Activated naive CD8-positive, alpha-beta T cell treated with anti-CD3 and anti-CD28 coated beads for 36 hours (primary cell): ENCODE data around the gene POGK. TPM values are rescaled to one million over a fixed set of nuclear protein-coding genes. Genes with fewer than 3 reads are reported as not detected.
"Not testable (repeated sequence)": the region's sequence is repeated elsewhere in the genome, so short reads cannot be mapped to it uniquely, and the experiment has no call there.

Experiments
- DNase-seq: peaks from one replicate; pipeline ENCODE4 v3.0.0; 2021
- H3K27ac Mint-ChIP-seq: one replicate; pipeline ENCODE4 v1.8.0; 2022; ENCODE audit warnings: mild to moderate bottlenecking, moderate library complexity, mixed read lengths
- H3K27me3 Mint-ChIP-seq: one replicate; pipeline ENCODE4 v1.8.0; 2022; ENCODE audit warnings: mild to moderate bottlenecking, mixed read lengths
- H3K36me3 Mint-ChIP-seq: one replicate; pipeline ENCODE4 v1.8.0; 2021; ENCODE audit warnings: mild to moderate bottlenecking, mixed read lengths
- H3K4me1 Mint-ChIP-seq: one replicate; pipeline ENCODE4 v1.8.0; 2021; ENCODE audit warnings: mixed read lengths
- H3K4me3 Mint-ChIP-seq: one replicate; pipeline ENCODE4 v1.8.0; 2022; ENCODE audit warnings: mild to moderate bottlenecking, moderate library complexity, mixed read lengths
- H3K9me3 Mint-ChIP-seq: one replicate; pipeline ENCODE4 v1.8.0; 2022; ENCODE audit warnings: mixed read lengths
- total RNA-seq, 2 experiments: library from RNA; stranded (reverse); gene quantifications; one replicate each; pipeline ENCODE4 v1.2.3, GENCODE V29; 2021

Gene POGK, protein sequence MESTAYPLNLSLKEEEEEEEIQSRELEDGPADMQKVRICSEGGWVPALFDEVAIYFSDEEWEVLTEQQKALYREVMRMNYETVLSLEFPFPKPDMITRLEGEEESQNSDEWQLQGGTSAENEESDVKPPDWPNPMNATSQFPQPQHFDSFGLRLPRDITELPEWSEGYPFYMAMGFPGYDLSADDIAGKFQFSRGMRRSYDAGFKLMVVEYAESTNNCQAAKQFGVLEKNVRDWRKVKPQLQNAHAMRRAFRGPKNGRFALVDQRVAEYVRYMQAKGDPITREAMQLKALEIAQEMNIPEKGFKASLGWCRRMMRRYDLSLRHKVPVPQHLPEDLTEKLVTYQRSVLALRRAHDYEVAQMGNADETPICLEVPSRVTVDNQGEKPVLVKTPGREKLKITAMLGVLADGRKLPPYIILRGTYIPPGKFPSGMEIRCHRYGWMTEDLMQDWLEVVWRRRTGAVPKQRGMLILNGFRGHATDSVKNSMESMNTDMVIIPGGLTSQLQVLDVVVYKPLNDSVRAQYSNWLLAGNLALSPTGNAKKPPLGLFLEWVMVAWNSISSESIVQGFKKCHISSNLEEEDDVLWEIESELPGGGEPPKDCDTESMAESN
- total RNA-seq: 10 to 100 TPM; 52.3 to 53.3 TPM

DNA sequence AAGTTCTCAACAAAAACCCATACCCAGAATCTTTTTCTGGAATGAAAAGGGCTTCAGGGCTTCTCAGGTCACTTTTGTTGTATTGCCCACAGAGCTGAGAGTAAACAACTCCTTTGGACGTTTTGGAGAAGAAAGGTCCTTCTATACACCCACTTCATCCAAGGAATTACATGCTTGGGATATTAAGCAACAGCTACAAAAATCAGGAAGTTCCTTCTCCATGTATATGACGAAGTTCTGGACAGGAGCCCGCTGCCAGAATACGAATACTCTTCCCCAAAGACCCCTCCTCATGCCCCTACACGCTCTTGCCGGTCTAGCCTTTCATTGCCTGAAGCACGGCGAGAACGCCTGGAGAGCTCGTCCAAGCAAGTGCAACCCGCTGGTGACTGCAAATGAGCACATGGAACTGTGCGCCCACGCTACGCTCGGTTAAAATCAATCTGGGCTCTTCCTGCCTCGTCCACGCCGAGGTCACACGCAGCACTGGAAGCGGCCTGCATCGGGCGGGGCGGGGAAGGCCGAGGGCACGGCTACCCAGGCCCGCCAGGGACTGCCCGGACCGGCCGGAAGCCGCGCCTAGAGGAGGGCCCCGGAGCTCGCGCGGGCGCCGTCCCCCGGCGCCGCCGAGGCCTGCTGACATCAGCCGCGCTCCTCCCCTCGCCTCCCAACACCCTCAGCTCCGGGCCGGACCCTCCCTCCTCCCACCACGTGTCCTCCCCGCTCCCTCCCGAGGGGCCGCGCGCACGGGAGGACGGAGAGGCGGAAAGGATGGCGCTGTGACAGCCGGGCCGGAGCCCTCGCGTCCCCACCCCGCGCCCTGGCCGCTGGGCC, at the start of gene POGK:
Gene POGK, plus strand, starts transcription at position 710 of the 834 bp plus-strand sequence. CDS start 1,482 bp downstream, outside the sequence.
- Mint-ChIP-seq H3K4me3 (peak within 1 kb of the TSS; percentile 95), H3K36me3 (peaks cover 22% of the 10 kb centered on the region), H3K4me1 (peaks cover 40% of the 10 kb centered on the region), H3K9me3 (no peaks in the 10 kb centered on the region), H3K27ac (peak within 1 kb of the TSS; percentile 98), H3K27me3 (no peaks in the 10 kb centered on the region)
- peak; percentile 91 for DNase-seq

DNA sequence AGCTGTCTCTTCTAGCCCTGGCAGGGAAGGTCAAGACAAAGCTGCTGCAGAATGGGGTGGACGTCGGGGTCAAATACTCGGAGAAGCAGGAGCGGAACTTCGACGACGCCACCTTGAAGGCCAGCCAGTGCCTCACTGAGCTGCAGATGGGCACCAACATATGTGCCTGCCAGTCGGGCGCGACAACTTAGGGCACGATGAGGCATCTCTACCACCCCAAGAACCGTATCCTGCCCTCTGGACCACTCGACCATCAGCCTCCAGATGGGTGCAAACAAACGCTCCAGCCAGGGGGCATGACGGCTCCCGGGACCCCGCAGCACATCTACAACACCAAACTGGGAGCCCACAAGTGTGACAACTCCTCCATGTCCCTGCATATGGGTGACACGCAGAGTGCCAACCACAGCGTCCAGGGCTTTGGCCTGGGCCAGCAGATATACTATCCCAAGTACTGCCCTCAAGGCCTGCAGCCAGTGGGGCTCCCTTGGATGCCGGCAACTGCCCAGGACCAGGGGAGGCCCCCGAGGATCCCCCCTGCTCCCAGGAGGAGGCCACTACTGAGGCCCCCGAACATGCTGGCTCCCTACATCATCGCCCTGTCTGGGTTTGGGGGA, 42.5 kb upstream of the POGK start:
- H3K36me3 Mint-ChIP-seq: no peaks in the 10 kb centered on the region
- peaks cover 28% of the 10 kb centered on the region for H3K27me3 Mint-ChIP-seq
- no peak overlapping the region for H3K4me3 Mint-ChIP-seq
- H3K27ac Mint-ChIP-seq: no peak overlapping the region
- no peaks in the 10 kb centered on the region for H3K4me1 Mint-ChIP-seq
- DNase-seq: no peak
- no peaks in the 10 kb centered on the region for H3K9me3 Mint-ChIP-seq

DNA sequence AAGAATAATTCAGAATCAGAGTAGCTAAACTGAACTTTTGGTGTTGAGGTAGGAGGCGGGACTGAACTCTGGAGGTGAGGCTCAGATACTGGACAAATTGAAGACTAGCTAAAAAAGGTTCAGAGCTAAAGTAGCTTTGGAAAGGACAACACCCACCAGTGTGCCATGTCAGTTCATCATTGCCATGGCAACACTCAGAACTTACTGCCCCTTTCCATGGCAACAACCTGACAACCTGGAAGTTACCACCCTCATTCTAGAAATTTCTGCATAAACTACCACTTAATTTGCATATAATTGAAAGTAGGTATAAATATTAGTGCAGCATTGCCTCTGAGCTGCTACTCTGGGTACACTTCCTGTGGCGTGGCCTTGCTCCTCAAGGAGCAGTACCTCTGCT, 30.3 kb upstream of the POGK start:
- DNase-seq: no peak
- H3K4me1 Mint-ChIP-seq: no peaks in the 10 kb centered on the region
- H3K4me3 Mint-ChIP-seq: no peak overlapping the region
- no peak overlapping the region for H3K27ac Mint-ChIP-seq
- no peaks in the 10 kb centered on the region for H3K36me3 Mint-ChIP-seq
- H3K9me3 Mint-ChIP-seq: no peaks in the 10 kb centered on the region
- peaks cover 9% of the 10 kb centered on the region for H3K27me3 Mint-ChIP-seq

DNA sequence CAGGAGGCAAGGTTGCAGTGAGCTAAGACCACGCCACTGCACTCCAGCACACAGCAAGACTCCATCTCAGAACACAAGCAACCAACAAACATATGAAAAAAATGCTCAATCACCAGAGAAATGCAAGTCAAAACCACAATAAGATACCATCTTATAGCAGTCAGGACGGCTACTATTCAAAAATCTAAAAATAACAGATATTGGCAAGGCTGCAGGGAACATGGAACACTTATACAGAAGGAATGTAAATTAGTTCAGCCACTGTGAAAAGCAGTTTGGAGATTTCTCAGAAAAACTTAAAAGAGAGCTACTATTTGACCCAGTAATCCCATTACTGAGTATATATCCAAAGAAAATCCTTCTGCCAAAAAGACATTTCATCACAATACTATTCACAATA, 27.6 kb upstream of the POGK start:
- no peaks in the 10 kb centered on the region for H3K9me3 Mint-ChIP-seq
- no peak overlapping the region for H3K27ac Mint-ChIP-seq
- peaks cover 8% of the 10 kb centered on the region for H3K27me3 Mint-ChIP-seq
- no peaks in the 10 kb centered on the region for H3K36me3 Mint-ChIP-seq
- H3K4me3 Mint-ChIP-seq: no peak overlapping the region
- H3K4me1 Mint-ChIP-seq: no peaks in the 10 kb centered on the region
- DNase-seq: no peak

DNA sequence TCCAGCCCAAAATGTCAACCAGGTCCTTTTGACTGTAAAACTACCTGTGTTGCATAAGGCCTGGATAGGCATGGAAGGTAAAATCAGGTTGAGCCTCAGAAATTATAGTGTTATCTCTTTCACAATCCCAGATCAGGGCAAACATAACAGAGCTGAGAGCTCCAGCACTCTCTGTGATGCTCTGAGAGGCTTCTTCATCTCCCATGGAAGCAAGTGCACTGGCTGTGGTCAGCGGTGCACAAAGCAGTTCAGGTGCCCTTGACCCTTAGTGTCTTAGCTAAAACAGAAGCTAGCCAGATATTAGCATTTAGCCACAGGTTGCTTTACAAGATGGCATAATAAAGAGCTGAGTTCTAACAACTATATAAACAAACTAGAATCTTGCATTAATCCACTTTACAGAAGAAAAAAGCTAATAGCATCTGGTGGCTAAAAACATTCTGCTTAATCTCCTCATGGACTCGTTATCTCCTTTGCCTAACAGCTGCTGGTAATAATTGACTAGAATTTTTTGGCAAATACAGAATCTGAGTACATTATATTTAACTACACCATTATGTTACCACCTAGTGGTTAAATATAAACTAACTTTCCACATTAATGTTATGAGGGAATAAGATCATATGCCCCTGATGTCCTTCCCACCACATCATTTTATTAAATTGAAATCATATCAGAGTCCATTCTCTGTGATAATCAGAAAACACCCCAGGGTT, 25.6 kb upstream of the POGK start:
- no peaks in the 10 kb centered on the region for H3K9me3 Mint-ChIP-seq
- no peak for DNase-seq
- H3K27me3 Mint-ChIP-seq: peaks cover 8% of the 10 kb centered on the region
- no peak overlapping the region for H3K4me3 Mint-ChIP-seq
- H3K4me1 Mint-ChIP-seq: no peaks in the 10 kb centered on the region
- H3K36me3 Mint-ChIP-seq: no peaks in the 10 kb centered on the region
- no peak overlapping the region for H3K27ac Mint-ChIP-seq

DNA sequence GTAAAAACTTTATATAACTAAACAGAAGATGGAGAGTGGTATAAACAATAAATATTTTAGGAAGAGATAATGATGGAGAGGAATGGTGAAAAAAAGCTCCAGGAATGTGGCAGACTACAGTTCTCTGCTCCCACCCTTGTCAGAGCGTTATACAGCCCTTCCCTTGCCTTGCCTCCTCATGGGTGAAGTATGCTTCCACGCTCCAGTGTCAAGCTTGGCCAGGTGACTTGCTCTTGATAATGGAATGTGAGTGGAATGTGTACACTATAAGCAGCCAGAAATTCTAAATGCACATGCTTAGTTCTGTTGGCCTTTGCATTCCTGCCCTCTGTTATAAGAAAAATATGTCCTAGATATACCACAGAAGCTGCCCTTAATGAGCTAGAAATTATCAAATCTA, 24.7 kb upstream of the POGK start:
- no peak overlapping the region for H3K27ac Mint-ChIP-seq
- no peak overlapping the region for H3K4me3 Mint-ChIP-seq
- no peak for DNase-seq
- H3K9me3 Mint-ChIP-seq: peaks cover 4% of the 10 kb centered on the region
- peaks cover 8% of the 10 kb centered on the region for H3K27me3 Mint-ChIP-seq
- H3K4me1 Mint-ChIP-seq: no peaks in the 10 kb centered on the region
- H3K36me3 Mint-ChIP-seq: no peaks in the 10 kb centered on the region

DNA sequence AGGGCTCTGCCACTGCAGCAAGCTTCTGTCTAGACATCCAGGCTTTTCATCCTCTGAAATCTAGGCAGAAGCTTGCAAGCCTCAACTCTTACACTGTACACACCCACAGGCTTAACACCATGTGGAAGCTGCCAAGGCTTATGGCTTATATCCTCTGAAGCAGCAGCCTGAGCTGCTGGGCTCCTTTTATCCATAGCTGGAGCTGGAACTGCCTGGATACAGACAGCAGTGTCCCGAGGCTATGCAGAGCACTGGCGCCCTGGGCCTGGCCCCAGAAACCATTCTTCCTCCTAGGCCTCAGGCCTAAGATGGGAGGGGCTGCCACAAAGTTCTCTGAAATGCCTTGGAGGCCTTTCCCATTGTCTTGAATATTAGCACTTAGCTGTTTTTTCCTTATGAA, 19.3 kb upstream of the POGK start:
- Mint-ChIP-seq H3K27ac (no peak overlapping the region), H3K36me3 (no peaks in the 10 kb centered on the region), H3K4me3 (no peak overlapping the region), H3K27me3 (no peaks in the 10 kb centered on the region), H3K9me3 (peaks cover 12% of the 10 kb centered on the region), H3K4me1 (no peaks in the 10 kb centered on the region)
- no peak for DNase-seq

DNA sequence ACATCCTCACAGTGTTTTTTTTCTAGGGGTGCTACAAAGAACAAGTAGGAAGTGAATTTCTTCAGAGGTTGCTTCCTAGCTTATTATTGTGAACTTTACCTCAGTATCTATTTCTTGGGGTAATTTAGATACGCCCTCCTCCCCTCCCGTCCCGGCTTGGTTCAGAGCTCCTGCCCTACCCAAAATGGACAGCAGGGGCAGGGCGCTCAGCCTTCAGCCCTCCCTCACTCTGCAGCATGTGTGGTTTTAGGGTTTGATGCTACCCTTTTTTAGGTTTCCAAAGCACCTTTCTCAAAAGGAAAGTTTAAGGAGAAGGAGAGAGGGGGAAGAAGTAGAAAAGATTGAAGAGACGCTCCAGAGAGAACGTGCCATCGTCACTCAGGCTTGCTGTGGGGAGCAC, 16.9 kb upstream of the POGK start:
- Mint-ChIP-seq H3K36me3 (no peaks in the 10 kb centered on the region), H3K27me3 (peaks cover 6% of the 10 kb centered on the region), H3K4me3 (no peak overlapping the region), H3K4me1 (no peaks in the 10 kb centered on the region), H3K9me3 (peaks cover 12% of the 10 kb centered on the region), H3K27ac (no peak overlapping the region)
- no peak for DNase-seq

DNA sequence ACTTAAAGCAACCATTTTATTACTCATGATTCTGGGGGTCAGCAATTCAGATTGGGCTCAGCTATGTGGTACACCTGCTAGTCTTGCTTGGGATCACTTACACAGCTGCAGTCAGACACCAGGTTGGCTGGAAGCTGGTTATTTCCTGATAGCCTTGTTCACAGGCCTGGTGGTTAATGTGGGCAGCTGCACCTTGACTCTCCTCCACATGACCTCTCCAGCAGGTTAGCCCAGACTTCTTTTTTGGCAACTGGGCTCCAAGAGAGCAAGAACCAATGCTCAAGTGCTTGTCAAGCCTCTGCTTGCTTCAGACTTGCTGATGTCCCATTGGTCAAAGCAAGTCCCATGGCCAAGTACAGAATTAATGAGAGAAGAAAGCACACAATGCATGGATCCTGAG, 11.8 kb upstream of the POGK start:
- Mint-ChIP-seq H3K36me3 (no peaks in the 10 kb centered on the region), H3K4me3 (no peak overlapping the region), H3K27me3 (peaks cover 6% of the 10 kb centered on the region), H3K9me3 (peaks cover 20% of the 10 kb centered on the region), H3K4me1 (no peaks in the 10 kb centered on the region), H3K27ac (no peak overlapping the region)
- DNase-seq: no peak

DNA sequence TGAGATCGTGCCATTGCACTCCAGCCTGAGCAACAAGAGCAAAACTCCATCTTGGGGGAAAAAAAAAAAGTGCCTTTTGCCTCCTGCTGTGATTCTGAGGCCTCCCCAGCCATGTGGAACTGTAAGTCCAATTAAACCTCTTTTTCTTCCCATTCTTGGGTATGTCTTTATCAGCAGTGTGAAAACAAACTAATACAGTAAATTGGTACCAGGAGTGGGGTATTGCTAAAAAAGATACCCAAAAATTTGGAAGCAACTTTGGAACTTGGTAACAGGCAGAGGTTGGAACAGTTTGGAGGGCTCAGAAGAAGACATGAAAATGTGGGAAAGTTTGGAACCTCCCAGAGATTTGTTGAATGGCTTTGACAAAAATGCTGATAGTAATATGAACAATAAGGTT, 9.5 kb upstream of the POGK start:
- H3K27ac Mint-ChIP-seq, H3K4me1 Mint-ChIP-seq, H3K4me3 Mint-ChIP-seq, DNase-seq, H3K27me3 Mint-ChIP-seq, H3K36me3 Mint-ChIP-seq: not testable (repeated sequence)
- peaks cover 20% of the 10 kb centered on the region for H3K9me3 Mint-ChIP-seq

DNA sequence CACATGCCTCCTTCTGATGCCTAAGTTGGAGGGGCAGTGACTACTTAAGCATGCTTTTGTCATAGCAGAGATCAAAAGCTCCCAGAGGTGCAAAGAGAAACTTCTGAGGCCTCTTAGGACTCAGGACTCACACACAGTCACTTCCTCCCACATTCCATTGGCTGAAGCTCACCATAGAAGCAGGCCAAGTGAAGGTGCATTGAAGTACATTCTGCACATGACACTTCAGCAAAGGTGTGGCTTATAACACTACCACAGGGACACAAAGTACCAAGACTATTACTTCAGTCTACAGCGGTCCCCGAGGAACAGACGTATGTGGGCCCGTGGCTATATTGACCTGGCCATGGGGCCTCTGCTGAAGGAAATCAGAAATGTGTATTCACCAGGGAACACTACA, 2.5 kb upstream of the POGK start:
- Mint-ChIP-seq H3K9me3 (no peaks in the 10 kb centered on the region), H3K4me3 (no peak overlapping the region), H3K4me1 (peaks cover 25% of the 10 kb centered on the region), H3K27me3 (no peaks in the 10 kb centered on the region), H3K36me3 (peaks cover 15% of the 10 kb centered on the region), H3K27ac (no peak overlapping the region)
- DNase-seq: no peak

DNA sequence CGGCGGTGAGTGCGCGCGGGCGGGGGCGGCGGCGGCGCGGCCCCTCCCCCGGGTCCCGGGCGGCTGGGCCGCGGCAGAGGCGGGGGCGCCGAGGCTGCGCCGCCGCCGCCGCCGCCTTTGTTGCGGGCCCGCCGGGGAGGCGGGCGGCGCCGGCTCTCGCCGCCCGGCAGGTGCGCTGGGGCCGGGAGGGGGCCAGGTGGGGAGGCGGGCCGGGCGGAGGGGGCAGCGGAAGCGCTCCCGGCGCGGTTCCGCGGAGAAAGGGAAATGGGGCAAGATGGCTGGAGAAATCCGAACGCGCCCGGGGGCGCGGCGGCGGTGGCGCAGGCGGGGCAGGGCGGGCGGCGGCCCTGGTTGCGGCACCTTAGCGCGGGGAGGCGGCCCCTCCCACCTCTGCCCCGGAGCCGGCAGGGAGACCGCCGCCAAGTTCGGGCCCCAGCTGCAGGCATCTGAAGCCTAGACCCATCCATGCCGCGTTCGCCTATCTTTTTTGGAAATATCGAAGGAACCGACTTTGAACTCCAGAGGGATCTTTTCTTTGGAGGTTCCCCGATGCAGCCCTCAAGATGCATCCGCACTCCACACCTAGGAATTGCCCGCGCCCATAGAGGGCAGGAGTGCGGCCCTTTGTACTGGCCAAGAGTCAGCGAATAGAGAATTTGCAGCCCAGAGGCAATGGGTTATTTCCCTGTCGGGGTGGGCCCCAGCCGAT, 479 bp downstream of the POGK start:
- peak; percentile 66 for DNase-seq
- Mint-ChIP-seq H3K9me3 (no peaks in the 10 kb centered on the region), H3K27ac (peak overlapping the region; percentile 81), H3K4me3 (peak overlapping the region; percentile 84), H3K36me3 (peaks cover 29% of the 10 kb centered on the region), H3K27me3 (no peaks in the 10 kb centered on the region), H3K4me1 (peaks cover 46% of the 10 kb centered on the region)

DNA sequence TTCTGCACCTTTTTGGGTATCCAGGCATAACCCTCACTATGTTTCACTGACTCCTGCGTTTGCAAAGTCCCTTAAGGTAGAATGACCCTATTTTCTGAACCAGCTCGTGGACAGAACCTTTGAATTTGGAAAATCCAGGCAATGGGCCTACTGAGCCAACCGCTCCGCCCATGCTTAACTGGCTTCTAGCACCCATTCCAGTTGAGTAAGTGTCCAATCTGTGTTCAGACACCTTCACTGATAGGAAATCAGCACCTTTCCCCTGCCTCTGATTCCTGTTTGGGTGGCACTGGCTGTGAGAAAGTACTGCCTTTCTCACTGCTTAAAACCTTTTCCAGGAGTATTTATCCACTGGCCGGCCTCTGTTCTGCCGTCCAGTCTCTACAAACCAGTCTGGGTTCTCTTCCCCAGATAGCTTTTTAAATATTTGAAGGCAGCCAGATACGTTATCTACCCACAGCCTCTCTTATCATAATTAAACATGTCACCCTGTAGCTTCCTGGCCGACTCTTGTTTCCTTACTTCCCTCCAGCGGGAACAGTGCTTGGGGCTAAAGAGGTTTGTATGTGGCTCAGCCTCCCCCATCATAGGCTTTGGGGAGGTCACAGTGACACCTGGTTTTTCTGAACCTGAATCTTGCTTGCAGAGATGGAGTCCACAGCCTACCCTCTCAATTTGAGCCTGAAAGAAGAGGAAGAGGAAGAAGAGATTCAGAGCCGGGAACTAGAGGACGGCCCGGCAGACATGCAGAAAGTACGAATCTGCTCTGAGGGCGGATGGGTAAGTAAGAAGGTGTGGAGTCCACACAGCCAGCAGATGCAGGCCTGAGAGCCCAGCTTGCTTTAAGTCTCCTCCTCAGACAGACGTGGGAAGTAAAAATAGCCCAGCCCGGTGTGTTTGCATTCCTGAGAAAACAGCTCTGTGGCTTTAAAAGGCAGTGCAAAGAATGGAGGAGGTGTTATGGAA, 1.3 kb downstream of the POGK start:
- H3K27ac Mint-ChIP-seq: peak overlapping the region; percentile 81
- peak overlapping the region; percentile 84 for H3K4me3 Mint-ChIP-seq
- peaks cover 51% of the 10 kb centered on the region for H3K4me1 Mint-ChIP-seq
- H3K9me3 Mint-ChIP-seq: no peaks in the 10 kb centered on the region
- DNase-seq: no peak
- H3K36me3 Mint-ChIP-seq: peaks cover 30% of the 10 kb centered on the region
- H3K27me3 Mint-ChIP-seq: no peaks in the 10 kb centered on the region
